Measurements from ENCODE around the gene ZNF674. TPM values are rescaled to one million over a fixed set of nuclear protein-coding genes. Genes with fewer than 3 reads are reported as not detected.
A peak's percentile ranks its signal among the peaks of the same experiment; 100 is the strongest.

The ZNF674 gene
- total and polyA plus RNA-seq, 10 of the 15 experiments (the other 5 are each of a cell fraction or from before 2014, with no cell fraction given): 1.0 to 3.7 (median 1.8) TPM

- TF ChIP-seq POLR2AphosphoS5 (IDR thresholded peaks at IDR 0.05; ENCODE audit: low read length): no peak
- TF ChIP-seq IKZF1 (conservative IDR thresholded peaks at IDR 0.05): no peak
- TF ChIP-seq BCLAF1 (IDR thresholded peaks at IDR 0.05): no peak
- no peak for TF ChIP-seq IKZF2 (IDR thresholded peaks at IDR 0.05)
- Histone ChIP-seq H3K27ac (ENCODE audit: control insufficient read depth, insufficient read depth) (peak overlapping the region; percentile 80), H3K4me2 (ENCODE audit: control insufficient read depth, insufficient read depth) (peak overlapping the region; percentile 75), H3K36me3 (ENCODE audit: control insufficient read depth in 2 of 2, insufficient read depth in 2 of 2, low read length in 1 of 2) (no peaks in the 10 kb centered on the region; a peak in 1 of 4 replicates), H3K9me3 (replicated peaks; ENCODE audit: control insufficient read depth, insufficient read depth, low read length) (no peaks in the 10 kb centered on the region), H2AFZ (ENCODE audit: control insufficient read depth, low read depth, low read length) (no peak overlapping the region), H3K9ac (ENCODE audit: control insufficient read depth, insufficient read depth, low read length) (peak overlapping the region; percentile 61), H3K27me3 (replicated peaks in 1 of 2; ENCODE audit: control insufficient read depth in 2 of 2, insufficient read depth in 2 of 2, low read length in 1 of 2) (no peaks in the 10 kb centered on the region), H3K4me1 (ENCODE audit: control insufficient read depth, insufficient read depth, low read length) (peaks cover 26% of the 10 kb centered on the region), H3K79me2 (ENCODE audit: control insufficient read depth, insufficient read depth, low read length) (peaks cover 42% of the 10 kb centered on the region), H4K20me1 (ENCODE audit: control insufficient read depth, insufficient read depth) (no peaks in the 10 kb centered on the region), H3K4me3 (peak overlapping the region; percentile 69)
- DNase-seq (ENCODE audit: low read depth, low spot score) (no peak), FAIRE-seq (no peak), ATAC-seq (no peak)
- BruUV-seq (replicated peaks): no TSS peak
- ChIA-PET RAD21 (ENCODE audit: unreplicated experiment) (interaction anchor here (0.8 to 4.4 kb wide), 4 partner anchors 12 to 77 kb away, joined by 3 to 22 read pairs (median 6); no protein-coding TSS in a partner anchor), CTCF (interaction anchor here (1.0 to 4.2 kb wide), 7 partner anchors 12 to 772 kb away, joined by 3 to 19 read pairs (median 3); no protein-coding TSS in a partner anchor), POLR2A (interaction anchor here (0.8 to 1.0 kb wide), 2 partner anchors 11 to 12 kb away, joined by 4 to 5 read pairs; no protein-coding TSS in a partner anchor), SMC1A (ENCODE audit: uncharacterized antibody, unreplicated experiment) (interaction anchor here (0.7 to 2.2 kb wide), 5 partner anchors 12 to 167 kb away, joined by 3 to 8 read pairs (median 4); no protein-coding TSS in a partner anchor)
- intact Hi-C loops (cut with micrococcal nuclease; ENCODE audit: unreplicated experiment) (no loop called here), in situ Hi-C loops (cut with MboI) (no loop called here)
- WGBS (ENCODE audit: insufficient coverage, insufficient replicate concordance, low lambda C conversion rate, missing lambda C conversion rate): 54% methylated on average over 6 of the region's 6 CpGs
These were observed 30.4 kb upstream of the ZNF674 start for GRCh38 chrX:46575586-46575985.

Measured in GM12878 (cell line).